ENCODE data around the gene PKD1. TPM values are rescaled to one million over a fixed set of nuclear protein-coding genes. Genes with fewer than 3 reads are reported as not detected.

The PKD1 gene
- total RNA-seq, 1 donor = 180 TPM

- Histone ChIP-seq H3K27ac (ENCODE audit: low read depth, low read length) (no peak overlapping the region), H3K9me3 (ENCODE audit: low read depth, low read length) (no peaks in the 10 kb centered on the region), H3K4me1 (ENCODE audit: insufficient read depth, low read length) (no peaks in the 10 kb centered on the region), H4K20me1 (ENCODE audit: insufficient read depth, low read length) (no peaks in the 10 kb centered on the region), H2AFZ (ENCODE audit: low read length) (no peak overlapping the region), H3K27me3 (ENCODE audit: insufficient read depth, low read length) (no peaks in the 10 kb centered on the region), H3K4me2 (ENCODE audit: insufficient read depth, low read length) (no peak overlapping the region), H3K4me3 (ENCODE audit: insufficient read depth, low read length) (no peak overlapping the region), H3K79me2 (ENCODE audit: insufficient read depth, low read length) (no peaks in the 10 kb centered on the region), H3K36me3 (ENCODE audit: insufficient read depth, low read length) (peaks cover 54% of the 10 kb centered on the region)
- no peak for DNase-seq (ENCODE audit: insufficient read length, low spot score, missing footprints)
- no peak for TF ChIP-seq CTCF (IDR thresholded peaks at IDR 0.05; ENCODE audit: extremely low read depth, low read depth, low read length)
Observed at GRCh38 chr16:2072926-2073325, 62.8 kb downstream of the PKD1 start.

- Histone ChIP-seq H3K4me1 (ENCODE audit: insufficient read depth, low read length) (no peaks in the 10 kb centered on the region), H2AFZ (ENCODE audit: low read length) (no peak overlapping the region)
Observed at GRCh38 chr16:2071454-2072202, 64.1 kb downstream of the PKD1 start.

GRCh38 chr16:2070576-2071453 lies 64.9 kb downstream of the PKD1 start:
- TF ChIP-seq CTCF (IDR thresholded peaks at IDR 0.05; ENCODE audit: extremely low read depth, low read depth, low read length) = no peak
- Histone ChIP-seq H3K36me3 (ENCODE audit: insufficient read depth, low read length) (peaks cover 55% of the 10 kb centered on the region), H3K4me3 (ENCODE audit: insufficient read depth, low read length) (no peak overlapping the region), H3K79me2 (ENCODE audit: insufficient read depth, low read length) (no peaks in the 10 kb centered on the region), H2AFZ (ENCODE audit: low read length) (no peak overlapping the region), H3K27me3 (ENCODE audit: insufficient read depth, low read length) (no peaks in the 10 kb centered on the region), H3K27ac (ENCODE audit: low read depth, low read length) (no peak overlapping the region), H3K4me2 (ENCODE audit: insufficient read depth, low read length) (no peak overlapping the region), H3K4me1 (ENCODE audit: insufficient read depth, low read length) (no peaks in the 10 kb centered on the region), H3K9me3 (ENCODE audit: low read depth, low read length) (no peaks in the 10 kb centered on the region), H4K20me1 (ENCODE audit: insufficient read depth, low read length) (no peaks in the 10 kb centered on the region)
- DNase-seq (ENCODE audit: insufficient read length, low spot score, missing footprints) = no peak

More at GRCh38 chr16:2071454-2072202, 64.1 kb downstream of the PKD1 start:
- H3K4me3 ChIP-seq (ENCODE audit: insufficient read depth, low read length) = no peak overlapping the region
- no peaks in the 10 kb centered on the region for H3K27me3 ChIP-seq (ENCODE audit: insufficient read depth, low read length)
- H4K20me1 ChIP-seq (ENCODE audit: insufficient read depth, low read length) = no peaks in the 10 kb centered on the region
- DNase-seq (ENCODE audit: insufficient read length, low spot score, missing footprints) = no peak
- TF ChIP-seq CTCF (IDR thresholded peaks at IDR 0.05; ENCODE audit: extremely low read depth, low read depth, low read length) = no peak
- peaks cover 47% of the 10 kb centered on the region for H3K36me3 ChIP-seq (ENCODE audit: insufficient read depth, low read length)
- H3K9me3 ChIP-seq (ENCODE audit: low read depth, low read length) = no peaks in the 10 kb centered on the region
- no peaks in the 10 kb centered on the region for H3K79me2 ChIP-seq (ENCODE audit: insufficient read depth, low read length)
- no peak overlapping the region for H3K27ac ChIP-seq (ENCODE audit: low read depth, low read length)
- H3K4me2 ChIP-seq (ENCODE audit: insufficient read depth, low read length) = no peak overlapping the region

- no peak for TF ChIP-seq CTCF (IDR thresholded peaks at IDR 0.05; ENCODE audit: extremely low read depth, low read depth, low read length)
- Histone ChIP-seq H3K4me1 (ENCODE audit: insufficient read depth, low read length) (no peaks in the 10 kb centered on the region), H3K9me3 (ENCODE audit: low read depth, low read length) (no peaks in the 10 kb centered on the region), H4K20me1 (ENCODE audit: insufficient read depth, low read length) (no peaks in the 10 kb centered on the region), H2AFZ (ENCODE audit: low read length) (no peak overlapping the region), H3K27ac (ENCODE audit: low read depth, low read length) (no peak overlapping the region), H3K79me2 (ENCODE audit: insufficient read depth, low read length) (no peaks in the 10 kb centered on the region), H3K36me3 (ENCODE audit: insufficient read depth, low read length) (peaks cover 43% of the 10 kb centered on the region), H3K4me3 (ENCODE audit: insufficient read depth, low read length) (no peak overlapping the region), H3K27me3 (ENCODE audit: insufficient read depth, low read length) (no peaks in the 10 kb centered on the region), H3K4me2 (ENCODE audit: insufficient read depth, low read length) (no peak overlapping the region)
- no peak for DNase-seq (ENCODE audit: insufficient read length, low spot score, missing footprints)
Observed at GRCh38 chr16:2066139-2066538, 69.6 kb downstream of the PKD1 start.
